IMR-90 (cell line): ENCODE results near the gene TRAF4. TPM values are rescaled to one million over a fixed set of nuclear protein-coding genes. Genes with fewer than 3 reads are reported as not detected.

Experiments
- ATAC-seq: fragments of 200-7000 bp; cut with Tn5 transposase; 2 replicates; pipeline ENCODE4 v1.9.1; 2020; ENCODE audit warnings: low read depth, mild to moderate bottlenecking, moderate library complexity
- BruUV-seq: library from RNA; stranded (reverse); fragments of 400-500 nt; replicated peaks from 2 replicates; lab custom pipeline; 2021; lab: Mats Ljungman, UMichigan
- CTCF ChIA-PET: fragments of 300-600 bp; formaldehyde crosslinking; extraction: SDS; loops from one replicate; lab custom pipeline; 2021; ENCODE audit warnings: antibody characterized with exemption; lab: Yijun Ruan, JAX
- POLR2A ChIA-PET: fragments of 300-600 bp; sonication (Branson Sonifier 250); formaldehyde crosslinking; loops from one replicate; lab custom pipeline; 2022; ENCODE audit warnings: antibody characterized with exemption; ENCODE audit not compliant: unreplicated experiment; lab: Charles Lee
- DNase-seq: peaks from one replicate; pipeline ENCODE4 v3.0.0; 2013
- H2AFZ ChIP-seq: replicated peaks from 2 replicates; pipeline ENCODE3; 2013; ENCODE audit warnings: low read length, mild to moderate bottlenecking; ENCODE audit not compliant: poor library complexity
- H2AK5ac ChIP-seq: 2 replicates; pipeline ENCODE4 v1.6.1; 2013; ENCODE audit warnings: low read depth, low read length, inconsistent platforms
- H2AK9ac ChIP-seq: replicated peaks from 2 replicates; pipeline ENCODE3; 2013; ENCODE audit warnings: mild to moderate bottlenecking, low read depth, low read length, moderate library complexity; ENCODE audit not compliant: poor library complexity
- H2BK120ac ChIP-seq: 2 replicates; pipeline ENCODE4 v1.6.1; 2013; ENCODE audit warnings: low read depth, low read length, inconsistent platforms
- H2BK15ac ChIP-seq: 3 replicates; pipeline ENCODE4 v1.6.1; 2013; ENCODE audit warnings: low read depth, low read length, inconsistent platforms
- H2BK20ac ChIP-seq: 2 replicates; pipeline ENCODE4 v1.6.1; 2013; ENCODE audit warnings: low read depth, mild to moderate bottlenecking, inconsistent platforms, low read length, moderate library complexity
- H2BK5ac ChIP-seq: 2 replicates; pipeline ENCODE4 v1.6.1; 2013; ENCODE audit warnings: mild to moderate bottlenecking, low read depth, low read length, inconsistent platforms; ENCODE audit not compliant: poor library complexity, severe bottlenecking
- H3K14ac ChIP-seq: replicated peaks from 2 replicates; pipeline ENCODE4 v1.6.1; 2013; ENCODE audit warnings: low read depth, low read length, inconsistent platforms
- H3K18ac ChIP-seq: 2 replicates; pipeline ENCODE4 v1.6.1; 2013; ENCODE audit warnings: low read depth, low read length, control low read depth
- H3K23ac ChIP-seq: 2 replicates; pipeline ENCODE4 v1.6.1; 2013; ENCODE audit warnings: low read depth, low read length, inconsistent platforms
- H3K27ac ChIP-seq: 2 replicates; pipeline ENCODE4 v1.5.1; 2013; ENCODE audit warnings: mild to moderate bottlenecking, control low read depth, low read length; ENCODE audit not compliant: insufficient read depth
- H3K27me3 ChIP-seq: 2 replicates; pipeline ENCODE4 v1.6.1; 2013; ENCODE audit warnings: low read length; ENCODE audit not compliant: control insufficient read depth, insufficient read depth
- H3K36me3 ChIP-seq: 2 replicates; pipeline ENCODE4 v1.6.1; 2013; ENCODE audit warnings: low read length, mixed read lengths; ENCODE audit not compliant: control insufficient read depth, insufficient read depth
- H3K4ac ChIP-seq: 2 replicates; pipeline ENCODE4 v1.6.1; 2013; ENCODE audit warnings: low read depth, low read length, inconsistent platforms
- H3K4me1 ChIP-seq: 2 replicates; pipeline ENCODE4 v1.6.1; 2013; ENCODE audit warnings: low read length, mixed read lengths; ENCODE audit not compliant: control insufficient read depth, insufficient read depth
- H3K4me2 ChIP-seq: 2 replicates; pipeline ENCODE4 v1.6.1; 2013; ENCODE audit warnings: low read depth, mild to moderate bottlenecking, control low read depth, low read length, moderate library complexity
- H3K4me3 ChIP-seq: 2 replicates; pipeline ENCODE4 v1.5.1; 2013; ENCODE audit warnings: low read depth, mild to moderate bottlenecking, control low read depth, low read length, moderate library complexity; ENCODE audit not compliant: insufficient read depth
- H3K56ac ChIP-seq: 2 replicates; pipeline ENCODE4 v1.6.1; 2013; ENCODE audit warnings: low read length, inconsistent platforms; ENCODE audit not compliant: insufficient read depth; ENCODE audit errors: extremely low read depth
- H3K79me1 ChIP-seq, 2 experiments: 2 replicates each; pipeline ENCODE4 v1.6.1; 2013; ENCODE audit warnings: low read length in 2 of 2, inconsistent platforms in 1 of 2, low read depth in 1 of 2
- H3K9ac ChIP-seq: 2 replicates; pipeline ENCODE4 v1.6.1; 2013; ENCODE audit warnings: low read depth, low read length, control low read depth
- H3K9me1 ChIP-seq: 2 replicates; pipeline ENCODE4 v1.6.1; 2013; ENCODE audit warnings: low read length, inconsistent platforms; ENCODE audit not compliant: insufficient read depth
- H3K9me3 ChIP-seq: 2 replicates; pipeline ENCODE4 v1.6.1; 2013; ENCODE audit warnings: low read length; ENCODE audit not compliant: control insufficient read depth, insufficient read depth
- H4K20me1 ChIP-seq: 2 replicates; pipeline ENCODE4 v1.6.1; 2013; ENCODE audit warnings: low read length, inconsistent platforms; ENCODE audit not compliant: insufficient read depth
- H4K5ac ChIP-seq: 2 replicates; pipeline ENCODE4 v1.6.1; 2013; ENCODE audit warnings: mild to moderate bottlenecking, low read depth, low read length, control low read depth
- H4K8ac ChIP-seq, 2 experiments: 2 replicates each; pipeline ENCODE4 v1.6.1; 2013; ENCODE audit warnings: low read depth in 2 of 2, low read length in 2 of 2, control low read depth in 1 of 2, inconsistent platforms in 1 of 2
- H4K91ac ChIP-seq: 2 replicates; pipeline ENCODE4 v1.6.1; 2013; ENCODE audit warnings: low read depth, low read length, inconsistent platforms; ENCODE audit not compliant: insufficient read depth
- CEBPB ChIP-seq: IDR thresholded peaks from 2 replicates; pipeline ENCODE4 v1.6.1; 2012; ENCODE audit warnings: low read depth, low read length, improper control_type of control experiment
- CHD1 ChIP-seq: IDR thresholded peaks from 2 replicates; pipeline ENCODE4 v1.6.1; 2012; ENCODE audit warnings: low read depth, low read length, improper control_type of control experiment
- CTCF ChIP-seq: conservative IDR thresholded peaks from 2 replicates; pipeline ENCODE4 v1.5.1; 2012; ENCODE audit warnings: mild to moderate bottlenecking, low read depth, low read length, improper control_type of control experiment
- FOS ChIP-seq: fragments of 150-350 bp; IDR thresholded peaks from 2 replicates; pipeline ENCODE4 v1.6.1; 2016; ENCODE audit warnings: low read depth, low read length
- MAFK ChIP-seq: IDR thresholded peaks from 2 replicates; pipeline ENCODE4 v1.6.1; 2012; ENCODE audit warnings: low read depth, low read length, improper control_type of control experiment
- MXI1 ChIP-seq: IDR thresholded peaks from 2 replicates; pipeline ENCODE4 v1.6.1; 2012; ENCODE audit warnings: low read depth, mild to moderate bottlenecking, low read length, moderate library complexity, borderline replicate concordance
- NFE2L2 ChIP-seq: fragments of 150-350 bp; IDR thresholded peaks from 2 replicates; pipeline ENCODE4 v1.6.1; 2016; ENCODE audit warnings: low read depth, mild to moderate bottlenecking, low read length
- WGBS, 2 experiments: methylation state at CpG; one replicate each; pipeline versions ENCODE4 v1.1.5 to v1.1.7; 2013; ENCODE audit warnings: missing lambda C conversion rate in 2 of 2; ENCODE audit not compliant: insufficient read length in 1 of 2; ENCODE audit errors: extremely low coverage in 2 of 2; 5-methylcytosine and 5-hydroxymethylcytosine counted together
- dilution Hi-C: fragments of 300-500 bp; cut with HindIII; formaldehyde crosslinking; loops from one replicate; pipeline ENCODE4 v1.14.3; 2018; ENCODE audit warnings: low sequenced_read_pairs; ENCODE audit not compliant: unreplicated experiment
- in situ Hi-C: fragments of 300-500 bp; cut with MboI; formaldehyde crosslinking; loops from 3 replicates; pipeline ENCODE4 v1.14.3; 2019; ENCODE audit warnings: low sequenced_read_pairs, inconsistent platforms, mixed read lengths
- intact Hi-C: fragments of 100-400 bp; cut with micrococcal nuclease; formaldehyde crosslinking; loops from 2 replicates; pipeline ENCODE4 v1.10.0; 2022
- polyA plus RNA-seq, 3 experiments: library from polyadenylated mRNA; depleted of rRNA; stranded (reverse); fragments of >200 nt; gene quantifications; 2 replicates each; pipeline ENCODE4 v1.2.3, GENCODE V29; 2012; ENCODE audit warnings: low replicate concordance in 1 of 3
- total RNA-seq: library from RNA; depleted of rRNA; stranded (reverse); fragments of >200 nt; gene quantifications from 2 replicates; pipeline ENCODE4 v1.2.3, GENCODE V29; 2012

The TRAF4 gene
- total and polyA plus RNA-seq, 2 of the 4 experiments (the other 2 are of a cell fraction) = 36.9 to 63.2 TPM

GRCh38 chr17:28743243-28744103 is at the start of gene TRAF4 (continued):
- TF ChIP-seq NFE2L2 = no peak

- no peaks in the 10 kb centered on the region for H3K9me3 ChIP-seq
- no peak overlapping the region for H3K4ac ChIP-seq
- no peak overlapping the region for H2BK5ac ChIP-seq
- POLR2A ChIA-PET = no interaction called here
- H3K27ac ChIP-seq = no peak overlapping the region
- no peak overlapping the region for H4K5ac ChIP-seq
- TF ChIP-seq MXI1 = no peak
- TF ChIP-seq NFE2L2 = no peak
- no peak for TF ChIP-seq FOS
- no peak for TF ChIP-seq CHD1
- no peak for TF ChIP-seq CTCF
- no peak for TF ChIP-seq MAFK
- TF ChIP-seq CEBPB = no peak
- H3K4me3 ChIP-seq = no peak overlapping the region
- no peak overlapping the region for H2BK20ac ChIP-seq
- no TSS peak for BruUV-seq
- H3K14ac ChIP-seq = no peak overlapping the region
- H3K79me1 ChIP-seq = peaks cover 3 to 10% of the 10 kb centered on the region in 2 experiments; a peak in 2 of 4 replicates
- peaks cover 3% of the 10 kb centered on the region for H4K20me1 ChIP-seq
- H3K9ac ChIP-seq = no peak overlapping the region
- dilution Hi-C loops = no loop called here
- CTCF ChIA-PET = no interaction called here
- H3K56ac ChIP-seq = no peak overlapping the region
- WGBS, 2 experiments = 100% methylated on average over 4 of the region's 6 CpGs; no CpG with 5 or more reads in 1 of the 2 experiments
- H3K4me1 ChIP-seq = no peaks in the 10 kb centered on the region
- H3K23ac ChIP-seq = no peak overlapping the region
- in situ Hi-C loops = no loop called here
- no peaks in the 10 kb centered on the region for H3K27me3 ChIP-seq
- H3K4me2 ChIP-seq = no peak overlapping the region
- H3K36me3 ChIP-seq = peaks cover 91% of the 10 kb centered on the region
- no peak overlapping the region for H2AK5ac ChIP-seq
- no peak overlapping the region for H4K91ac ChIP-seq
- intact Hi-C loops = no loop called here
- H2AFZ ChIP-seq = no peak overlapping the region
- no peak overlapping the region for H2BK120ac ChIP-seq
- DNase-seq (no peak), ATAC-seq (no peak)
- H3K9me1 ChIP-seq = 0 out of 2 replicates have a peak, but pooled peaks cover 7% of the 10 kb centered on the region
- no peak overlapping the region for H2BK15ac ChIP-seq
- H3K18ac ChIP-seq = no peak overlapping the region
- H2AK9ac ChIP-seq = no peak overlapping the region
- no peak overlapping the region for H4K8ac ChIP-seq
Measured at GRCh38 chr17:28698253-28698941, 45.4 kb upstream of the TRAF4 start.
